ENCODE measurements around the gene MAP7. TPM values are rescaled to one million over a fixed set of nuclear protein-coding genes. Genes with fewer than 3 reads are reported as not detected.
"Not testable (repeated sequence)": the region's sequence is repeated elsewhere in the genome, so short reads cannot be mapped to it uniquely, and the experiment has no call there.

Gene MAP7
- total RNA-seq, 2 donors from 2014 or later: 35.1 to 45.2 TPM

DNA sequence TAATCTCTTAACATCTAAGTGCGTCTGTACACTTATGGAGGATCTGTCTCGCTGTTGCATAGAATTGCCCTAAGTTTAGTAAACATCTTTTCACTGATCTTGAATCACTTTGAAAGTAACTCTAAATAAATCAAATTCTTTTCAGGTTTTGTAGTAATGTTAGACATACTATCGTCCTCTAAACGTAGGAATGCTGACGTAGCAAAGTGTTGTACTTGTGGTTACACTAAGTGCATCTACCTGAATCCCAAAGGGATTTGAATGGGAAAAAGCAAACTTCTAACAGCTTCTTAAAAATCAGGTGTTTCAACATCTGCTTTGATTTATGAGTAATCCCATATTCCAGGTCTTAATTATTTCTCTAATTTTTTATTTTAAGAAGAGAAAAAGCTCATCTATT lies 49.8 kb downstream of the MAP7 start:
- no peaks in the 10 kb centered on the region for H3K4me1 ChIP-seq (replicated peaks)
- no peak overlapping the region for H3K4me3 ChIP-seq
- H3K27ac ChIP-seq: no peak overlapping the region
- no peak for DNase-seq (ENCODE audit: low spot score)
- H3K36me3 ChIP-seq: no peaks in the 10 kb centered on the region
- TF ChIP-seq, protein P1, sequence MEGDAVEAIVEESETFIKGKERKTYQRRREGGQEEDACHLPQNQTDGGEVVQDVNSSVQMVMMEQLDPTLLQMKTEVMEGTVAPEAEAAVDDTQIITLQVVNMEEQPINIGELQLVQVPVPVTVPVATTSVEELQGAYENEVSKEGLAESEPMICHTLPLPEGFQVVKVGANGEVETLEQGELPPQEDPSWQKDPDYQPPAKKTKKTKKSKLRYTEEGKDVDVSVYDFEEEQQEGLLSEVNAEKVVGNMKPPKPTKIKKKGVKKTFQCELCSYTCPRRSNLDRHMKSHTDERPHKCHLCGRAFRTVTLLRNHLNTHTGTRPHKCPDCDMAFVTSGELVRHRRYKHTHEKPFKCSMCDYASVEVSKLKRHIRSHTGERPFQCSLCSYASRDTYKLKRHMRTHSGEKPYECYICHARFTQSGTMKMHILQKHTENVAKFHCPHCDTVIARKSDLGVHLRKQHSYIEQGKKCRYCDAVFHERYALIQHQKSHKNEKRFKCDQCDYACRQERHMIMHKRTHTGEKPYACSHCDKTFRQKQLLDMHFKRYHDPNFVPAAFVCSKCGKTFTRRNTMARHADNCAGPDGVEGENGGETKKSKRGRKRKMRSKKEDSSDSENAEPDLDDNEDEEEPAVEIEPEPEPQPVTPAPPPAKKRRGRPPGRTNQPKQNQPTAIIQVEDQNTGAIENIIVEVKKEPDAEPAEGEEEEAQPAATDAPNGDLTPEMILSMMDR (IDR thresholded peaks at IDR 0.05): no peak
- TF ChIP-seq POLR2A (IDR thresholded peaks at IDR 0.05) (no peak), POLR2AphosphoS5 (IDR thresholded peaks at IDR 0.05) (no peak)
- H3K27me3 ChIP-seq (replicated peaks; ENCODE audit: insufficient read depth): no peaks in the 10 kb centered on the region
- no peaks in the 10 kb centered on the region for H3K9me3 ChIP-seq
- intact Hi-C loops (cut with DNase I): no loop called here
- WGBS: 81% methylated on average over 5 of the region's 5 CpGs

DNA sequence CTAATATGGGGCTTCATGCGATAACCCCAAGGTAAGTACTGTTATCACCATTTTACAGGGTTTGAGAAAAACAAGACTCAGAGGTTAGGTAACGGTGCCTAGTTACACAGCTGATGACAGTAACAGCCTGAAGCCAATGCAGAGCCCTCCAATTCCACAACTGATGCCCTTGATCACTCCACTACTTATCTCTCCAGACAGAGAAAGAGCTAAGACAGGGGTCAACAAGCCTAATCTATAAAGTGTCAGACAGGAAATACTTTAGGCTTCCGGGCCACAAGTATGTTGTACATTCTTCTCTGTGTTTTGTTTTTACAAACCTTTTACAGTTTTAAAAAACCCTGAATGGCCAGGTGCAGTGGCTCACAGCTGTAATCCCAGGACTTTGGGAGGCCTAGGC lies 50.9 kb downstream of the MAP7 start:
- intact Hi-C loops (cut with DNase I): no loop called here
- no peak for DNase-seq (ENCODE audit: low spot score)
- Histone ChIP-seq H3K4me1 (replicated peaks) (no peaks in the 10 kb centered on the region), H3K4me3 (no peak overlapping the region), H3K27ac (no peak overlapping the region), H3K9me3 (no peaks in the 10 kb centered on the region), H3K27me3 (replicated peaks; ENCODE audit: insufficient read depth) (no peaks in the 10 kb centered on the region), H3K36me3 (no peaks in the 10 kb centered on the region)
- TF ChIP-seq POLR2AphosphoS5 (IDR thresholded peaks at IDR 0.05) (no peak), POLR2A (IDR thresholded peaks at IDR 0.05) (no peak)
- TF ChIP-seq, protein P1 (IDR thresholded peaks at IDR 0.05): no peak
- 90% methylated on average over 3 of the region's 3 CpGs for WGBS

DNA sequence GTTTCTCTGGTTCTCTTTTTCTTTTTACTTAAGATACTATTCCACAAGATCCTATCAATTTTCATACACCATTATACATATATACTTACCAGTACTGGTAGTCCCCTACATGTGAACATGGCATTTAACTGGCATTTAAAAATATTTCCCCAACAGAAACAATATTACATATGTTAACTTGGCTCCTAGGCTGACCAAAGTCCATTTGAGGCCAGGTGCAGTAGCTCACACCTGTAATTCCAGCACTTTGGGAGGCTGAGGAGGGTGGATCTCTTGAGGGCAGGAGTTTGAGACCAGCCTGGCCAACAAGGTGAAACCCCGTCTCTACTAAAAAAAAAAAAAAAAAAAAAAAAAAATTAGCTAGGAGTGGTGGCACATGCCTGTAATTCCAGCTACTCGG lies 53.8 kb downstream of the MAP7 start:
- intact Hi-C loops (cut with DNase I); H3K27ac ChIP-seq; H3K36me3 ChIP-seq; DNase-seq (ENCODE audit: low spot score); H3K4me1 ChIP-seq (replicated peaks); H3K4me3 ChIP-seq; H3K9me3 ChIP-seq; H3K27me3 ChIP-seq (replicated peaks; ENCODE audit: insufficient read depth): not testable (repeated sequence)
- WGBS: 97% methylated on average over 2 of the region's 2 CpGs

- no peaks in the 10 kb centered on the region for H3K27me3 ChIP-seq (replicated peaks; ENCODE audit: insufficient read depth)
- TF ChIP-seq, protein P1 (IDR thresholded peaks at IDR 0.05): no peak
- TF ChIP-seq POLR2A (IDR thresholded peaks at IDR 0.05): no peak
- no peak for TF ChIP-seq POLR2AphosphoS5 (IDR thresholded peaks at IDR 0.05)
- DNase-seq (ENCODE audit: low spot score): no peak
- H3K4me3 ChIP-seq: no peak overlapping the region
- no peaks in the 10 kb centered on the region for H3K36me3 ChIP-seq
- intact Hi-C loops (cut with DNase I): no loop called here
- 95% methylated on average over 1 of the region's 1 CpG for WGBS
- no peaks in the 10 kb centered on the region for H3K9me3 ChIP-seq
- H3K4me1 ChIP-seq (replicated peaks): no peaks in the 10 kb centered on the region
- no peak overlapping the region for H3K27ac ChIP-seq
Measured at GRCh38 chr6:136494710-136495109, 55.5 kb downstream of the MAP7 start.

GRCh38 chr6:136494059-136494458 lies 56.2 kb downstream of the MAP7 start:
- H3K9me3 ChIP-seq: no peaks in the 10 kb centered on the region
- 95% methylated on average over 2 of the region's 2 CpGs for WGBS
- no peaks in the 10 kb centered on the region for H3K36me3 ChIP-seq
- TF ChIP-seq POLR2A (IDR thresholded peaks at IDR 0.05): no peak
- TF ChIP-seq, protein P1 (IDR thresholded peaks at IDR 0.05): no peak
- no peak for TF ChIP-seq POLR2AphosphoS5 (IDR thresholded peaks at IDR 0.05)
- H3K4me3 ChIP-seq: no peak overlapping the region
- H3K27me3 ChIP-seq (replicated peaks; ENCODE audit: insufficient read depth): no peaks in the 10 kb centered on the region
- intact Hi-C loops (cut with DNase I): no loop called here
- no peak for DNase-seq (ENCODE audit: low spot score)
- no peak overlapping the region for H3K27ac ChIP-seq
- no peaks in the 10 kb centered on the region for H3K4me1 ChIP-seq (replicated peaks)
